ENCODE data around the gene NFXL1.

- TF ChIP-seq, protein P1, sequence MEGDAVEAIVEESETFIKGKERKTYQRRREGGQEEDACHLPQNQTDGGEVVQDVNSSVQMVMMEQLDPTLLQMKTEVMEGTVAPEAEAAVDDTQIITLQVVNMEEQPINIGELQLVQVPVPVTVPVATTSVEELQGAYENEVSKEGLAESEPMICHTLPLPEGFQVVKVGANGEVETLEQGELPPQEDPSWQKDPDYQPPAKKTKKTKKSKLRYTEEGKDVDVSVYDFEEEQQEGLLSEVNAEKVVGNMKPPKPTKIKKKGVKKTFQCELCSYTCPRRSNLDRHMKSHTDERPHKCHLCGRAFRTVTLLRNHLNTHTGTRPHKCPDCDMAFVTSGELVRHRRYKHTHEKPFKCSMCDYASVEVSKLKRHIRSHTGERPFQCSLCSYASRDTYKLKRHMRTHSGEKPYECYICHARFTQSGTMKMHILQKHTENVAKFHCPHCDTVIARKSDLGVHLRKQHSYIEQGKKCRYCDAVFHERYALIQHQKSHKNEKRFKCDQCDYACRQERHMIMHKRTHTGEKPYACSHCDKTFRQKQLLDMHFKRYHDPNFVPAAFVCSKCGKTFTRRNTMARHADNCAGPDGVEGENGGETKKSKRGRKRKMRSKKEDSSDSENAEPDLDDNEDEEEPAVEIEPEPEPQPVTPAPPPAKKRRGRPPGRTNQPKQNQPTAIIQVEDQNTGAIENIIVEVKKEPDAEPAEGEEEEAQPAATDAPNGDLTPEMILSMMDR (IDR thresholded peaks at IDR 0.05): no peak
- TF ChIP-seq POLR2A (IDR thresholded peaks at IDR 0.05) (no peak), EP300 (IDR thresholded peaks at IDR 0.05) (no peak)
Observed at GRCh38 chr4:47817275-47817674, 97.1 kb downstream of the NFXL1 start.
